Non-pigmented ciliary epithelial cell (primary cell): Measurements from ENCODE around the gene MXRA8.
A peak's percentile ranks its signal among the peaks of the same experiment; 100 is the strongest.

ENCODE experiments used
- DNase-seq: peaks from one replicate; pipeline ENCODE4 v3.0.0-alpha.2; 2010; ENCODE audit warnings: low read depth

MXRA8 gene

DNA sequence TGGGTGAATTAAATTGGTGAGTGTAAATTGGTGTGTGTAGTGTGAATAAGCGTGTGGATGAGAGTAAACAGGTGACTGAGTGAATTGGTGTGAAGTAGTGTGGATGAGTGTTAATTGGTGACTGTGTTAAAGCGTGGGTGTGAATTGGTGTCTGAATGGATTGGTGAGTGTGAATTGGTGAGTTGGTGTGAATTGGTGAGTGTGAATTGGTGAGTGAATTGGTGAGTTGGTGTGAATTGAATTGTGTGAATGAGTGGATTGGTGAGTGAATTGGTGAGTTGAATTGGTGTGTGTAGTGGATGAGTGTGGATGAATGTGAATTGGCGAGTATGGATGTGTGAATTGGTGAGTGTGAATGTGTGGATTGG lies 8.3 kb upstream of the MXRA8 start:
- no peak for DNase-seq

GRCh38 chr1:1365875-1366698 lies 7.7 kb upstream of the MXRA8 start:
- no peak for DNase-seq

- DNase-seq, result no peak
These were observed 5.9 kb upstream of the MXRA8 start for GRCh38 chr1:1364266-1364665.

DNA sequence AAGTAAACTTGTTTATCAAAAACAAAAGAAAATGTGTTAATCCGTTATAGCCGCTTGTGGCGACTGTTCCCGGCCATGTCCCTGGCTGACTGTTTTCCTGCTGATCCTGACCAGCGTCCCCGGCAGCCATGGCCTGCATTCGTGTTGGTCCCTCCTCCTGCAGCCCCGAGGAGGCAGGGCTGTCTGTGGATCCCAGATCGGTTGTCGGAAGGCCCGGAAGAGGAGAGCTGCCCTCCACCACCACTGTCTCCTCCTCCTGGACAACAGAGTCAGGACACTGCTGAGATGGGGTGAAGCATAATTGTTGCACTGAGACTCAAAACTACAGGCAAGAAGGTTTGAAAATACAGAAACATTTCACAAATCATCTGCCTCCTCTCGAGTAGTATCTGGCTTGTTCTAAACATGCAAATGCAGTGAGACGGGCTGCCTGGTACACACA lies 3.6 kb upstream of the MXRA8 start:
- DNase-seq, result no peak

GRCh38 chr1:1361233-1361981 lies 3.1 kb upstream of the MXRA8 start:
- no peak for DNase-seq

DNA sequence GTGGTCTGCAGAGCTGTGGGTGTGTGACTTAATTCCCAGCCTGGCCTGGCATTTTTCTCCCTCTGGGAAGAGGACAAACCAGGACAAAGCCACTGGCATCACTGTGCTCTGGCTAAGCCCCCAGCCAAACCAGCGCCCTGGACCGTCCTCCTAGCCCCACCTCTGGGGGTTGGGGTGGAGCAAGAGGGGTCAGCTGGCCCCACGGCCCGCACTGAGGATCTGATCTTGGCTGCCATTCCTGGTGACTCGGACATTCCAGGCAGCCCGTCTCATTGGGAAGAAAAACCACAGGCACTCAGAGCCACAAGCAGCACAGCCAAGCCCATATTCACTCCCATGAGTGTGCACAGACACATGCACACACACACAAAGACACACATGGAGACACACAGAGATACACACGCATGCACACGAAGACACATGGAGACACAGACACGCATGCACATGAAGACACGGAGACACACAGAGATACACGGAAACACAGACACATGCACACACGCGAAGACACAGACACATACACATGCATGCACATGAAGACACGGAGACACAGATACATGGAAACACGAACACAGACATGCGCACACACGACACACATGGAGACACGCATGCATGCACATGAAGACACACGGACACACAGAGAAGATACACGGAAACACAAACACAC lies 2.3 kb upstream of the MXRA8 start:
- DNase-seq, result peak; percentile 78

DNA sequence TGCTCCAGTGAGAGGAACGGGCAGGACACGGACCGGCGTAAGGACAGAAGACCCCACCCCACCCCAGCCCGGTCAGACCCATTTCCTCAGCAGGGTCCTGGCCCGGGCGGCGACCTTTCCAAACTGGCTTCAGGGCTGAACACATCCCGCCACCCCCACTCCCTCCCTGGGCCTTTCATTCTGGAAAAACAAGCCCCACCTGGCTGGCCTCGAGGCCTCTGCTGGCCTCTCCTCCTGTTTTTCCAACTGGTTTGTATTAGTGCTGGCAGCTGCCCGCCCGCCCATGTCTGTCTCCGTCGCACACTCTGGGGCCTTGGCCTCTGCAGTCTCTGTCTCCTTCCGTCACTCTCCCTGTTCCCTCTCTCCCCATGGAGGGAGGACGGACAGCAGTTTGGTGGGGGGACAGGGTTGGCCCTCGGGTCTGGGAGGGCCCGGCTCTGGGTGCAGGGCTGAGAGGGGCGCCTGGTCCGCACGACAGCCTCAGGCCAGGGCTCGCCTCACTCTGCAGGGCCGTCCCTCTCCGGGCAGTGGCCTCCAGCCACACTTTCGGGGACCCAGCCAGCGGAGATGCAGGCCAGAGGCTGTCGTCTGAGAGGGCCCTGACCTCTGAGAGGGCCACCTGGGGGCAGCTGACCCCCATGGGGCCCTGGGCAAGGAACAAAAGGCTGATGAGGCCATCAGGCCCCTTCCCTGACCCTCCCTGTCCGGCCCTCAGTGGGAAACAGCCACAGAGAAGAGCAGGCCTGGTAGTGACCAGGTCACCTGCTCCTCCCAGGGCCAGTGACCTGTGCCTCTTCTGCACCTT lies 1.5 kb upstream of the MXRA8 start:
- DNase-seq, result no peak

GRCh38 chr1:1359308-1359663 lies 931 bp upstream of the MXRA8 start:
- DNase-seq, result no peak

- no peak for DNase-seq
These were observed 403 bp downstream of the MXRA8 start for GRCh38 chr1:1357871-1358432.

DNA sequence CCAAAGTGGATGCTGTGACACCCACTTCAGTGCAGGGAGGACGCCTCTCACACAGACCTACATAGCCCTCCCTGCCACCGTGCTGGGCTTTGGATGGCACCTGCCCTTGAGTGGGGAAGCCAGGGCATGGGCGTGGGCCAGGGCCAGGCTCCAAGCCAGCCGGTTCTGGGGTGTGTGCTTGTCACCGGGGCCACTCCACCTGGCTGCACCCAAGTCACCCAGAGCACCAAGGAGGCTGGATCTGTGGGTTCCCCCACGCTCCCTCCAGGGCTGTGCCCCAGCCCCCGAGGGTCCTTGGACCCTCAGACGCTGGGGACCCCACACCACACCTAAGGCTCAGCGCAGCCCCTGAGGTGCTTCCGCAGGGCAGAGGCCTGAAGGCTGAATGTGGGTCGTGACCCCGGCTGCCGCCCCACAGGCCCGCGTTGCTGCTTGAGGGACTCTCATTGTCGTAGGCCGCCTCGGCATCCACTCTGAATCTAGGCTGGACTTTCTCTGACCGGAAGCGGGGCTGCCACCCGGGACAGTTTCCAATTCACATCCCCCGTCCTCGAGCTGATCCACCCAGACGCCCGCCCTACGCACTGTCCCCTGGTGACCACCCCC lies 1.5 kb downstream of the MXRA8 start:
- no peak for DNase-seq

- no peak for DNase-seq
These were observed 2.1 kb downstream of the MXRA8 start for GRCh38 chr1:1356166-1356795.

DNA sequence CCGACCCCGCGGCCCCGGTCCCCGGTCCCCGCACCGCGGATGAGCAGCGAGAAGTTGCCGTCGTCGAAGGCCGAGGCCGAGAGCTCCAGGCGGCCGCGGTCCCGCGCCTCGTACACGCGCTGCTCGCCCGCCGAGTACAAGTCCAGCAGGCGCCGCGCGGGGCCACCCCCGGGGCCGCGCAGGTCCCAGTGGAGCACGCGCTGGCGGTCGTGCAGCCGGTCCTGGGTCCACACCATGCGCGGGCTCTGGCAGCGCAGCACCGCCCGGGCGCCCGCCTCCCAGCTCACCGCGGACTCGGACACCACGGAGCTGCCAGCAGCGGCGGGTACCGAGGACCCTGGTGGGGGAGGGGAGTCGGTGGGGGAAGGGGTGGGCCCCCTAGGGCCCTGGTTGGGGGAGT lies 2.9 kb downstream of the MXRA8 start:
- no peak for DNase-seq

GRCh38 chr1:1354271-1355247 lies 3.8 kb downstream of the MXRA8 start:
- no peak for DNase-seq

GRCh38 chr1:1353389-1354151 lies 4.8 kb downstream of the MXRA8 start:
- DNase-seq, result no peak

- no peak for DNase-seq
These were observed 5.5 kb downstream of the MXRA8 start for GRCh38 chr1:1352786-1353388.

GRCh38 chr1:1351511-1352427 lies 6.6 kb downstream of the MXRA8 start:
- no peak for DNase-seq

DNA sequence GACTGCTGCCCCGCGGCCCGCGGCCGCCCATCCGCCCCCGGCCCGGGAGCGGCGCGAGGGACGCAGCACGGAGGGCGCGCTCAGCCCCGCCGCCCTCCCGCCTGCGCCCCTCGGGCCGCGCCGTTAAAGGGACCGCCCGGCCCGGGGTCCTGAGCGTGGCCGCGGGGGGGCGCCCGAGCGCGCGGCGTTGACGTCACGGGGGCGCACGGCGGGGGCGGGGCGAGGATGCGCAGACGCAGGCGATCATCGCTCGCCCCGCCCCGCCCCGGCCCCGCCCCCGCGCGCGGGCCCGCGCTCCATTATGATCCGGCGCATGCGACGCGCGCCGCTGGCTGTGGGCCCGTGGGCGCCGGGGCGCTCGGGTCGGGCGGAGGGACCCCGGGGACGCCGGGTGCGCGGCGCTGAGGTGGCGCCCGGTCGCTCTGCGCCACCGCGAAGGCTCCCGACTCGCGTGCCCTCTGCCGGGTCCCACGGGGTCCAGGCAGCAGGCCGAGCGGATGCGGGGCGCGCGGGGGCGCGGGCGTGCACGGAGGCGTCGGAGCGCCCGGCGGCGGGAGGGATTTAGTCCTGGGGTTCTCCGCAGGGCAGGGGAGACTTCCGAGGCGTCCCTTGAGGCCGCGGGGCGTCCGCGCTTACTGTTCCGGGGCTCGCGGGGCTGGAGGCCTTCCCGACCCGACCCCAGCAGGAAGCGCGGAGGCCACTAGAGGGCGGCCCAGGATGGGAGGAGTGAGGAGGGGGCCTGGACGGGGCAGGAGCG lies 8.9 kb downstream of the MXRA8 start, which contains the start of gene DVL1:
Gene DVL1, minus strand, starts transcription at position 163 of the 757 bp plus-strand sequence. CDS start 353 bp downstream, outside the sequence.
- no peak for DNase-seq
